ENCODE results near the gene LHPP.

DNA sequence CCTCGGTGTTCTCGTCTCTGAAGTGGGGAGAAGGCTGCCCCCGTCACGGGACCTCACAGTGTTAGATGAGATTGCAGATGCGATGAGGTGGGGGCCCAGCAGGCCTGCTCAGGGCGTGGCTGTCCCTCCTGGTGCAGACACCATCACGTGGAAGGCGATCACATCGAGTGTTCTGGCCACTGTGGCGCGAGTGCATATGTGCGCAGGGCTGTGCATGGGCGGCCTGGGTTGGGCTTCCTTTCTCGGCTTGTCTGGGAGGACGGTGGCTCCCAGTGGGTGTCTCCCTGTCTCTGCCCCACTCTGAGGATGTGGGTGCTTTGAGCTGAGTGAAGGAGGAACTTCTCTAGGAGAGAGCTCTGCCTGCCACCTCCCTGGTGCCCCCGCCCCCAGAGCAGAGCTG is 83.1 kb downstream of the LHPP start:
- TF ChIP-seq, protein P1, sequence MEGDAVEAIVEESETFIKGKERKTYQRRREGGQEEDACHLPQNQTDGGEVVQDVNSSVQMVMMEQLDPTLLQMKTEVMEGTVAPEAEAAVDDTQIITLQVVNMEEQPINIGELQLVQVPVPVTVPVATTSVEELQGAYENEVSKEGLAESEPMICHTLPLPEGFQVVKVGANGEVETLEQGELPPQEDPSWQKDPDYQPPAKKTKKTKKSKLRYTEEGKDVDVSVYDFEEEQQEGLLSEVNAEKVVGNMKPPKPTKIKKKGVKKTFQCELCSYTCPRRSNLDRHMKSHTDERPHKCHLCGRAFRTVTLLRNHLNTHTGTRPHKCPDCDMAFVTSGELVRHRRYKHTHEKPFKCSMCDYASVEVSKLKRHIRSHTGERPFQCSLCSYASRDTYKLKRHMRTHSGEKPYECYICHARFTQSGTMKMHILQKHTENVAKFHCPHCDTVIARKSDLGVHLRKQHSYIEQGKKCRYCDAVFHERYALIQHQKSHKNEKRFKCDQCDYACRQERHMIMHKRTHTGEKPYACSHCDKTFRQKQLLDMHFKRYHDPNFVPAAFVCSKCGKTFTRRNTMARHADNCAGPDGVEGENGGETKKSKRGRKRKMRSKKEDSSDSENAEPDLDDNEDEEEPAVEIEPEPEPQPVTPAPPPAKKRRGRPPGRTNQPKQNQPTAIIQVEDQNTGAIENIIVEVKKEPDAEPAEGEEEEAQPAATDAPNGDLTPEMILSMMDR (conservative IDR thresholded peaks at IDR 0.05): no peak
- TF ChIP-seq ZFX (IDR thresholded peaks at IDR 0.05): no peak
